ENCODE measurements around the gene PROC.

Gene PROC

DNA sequence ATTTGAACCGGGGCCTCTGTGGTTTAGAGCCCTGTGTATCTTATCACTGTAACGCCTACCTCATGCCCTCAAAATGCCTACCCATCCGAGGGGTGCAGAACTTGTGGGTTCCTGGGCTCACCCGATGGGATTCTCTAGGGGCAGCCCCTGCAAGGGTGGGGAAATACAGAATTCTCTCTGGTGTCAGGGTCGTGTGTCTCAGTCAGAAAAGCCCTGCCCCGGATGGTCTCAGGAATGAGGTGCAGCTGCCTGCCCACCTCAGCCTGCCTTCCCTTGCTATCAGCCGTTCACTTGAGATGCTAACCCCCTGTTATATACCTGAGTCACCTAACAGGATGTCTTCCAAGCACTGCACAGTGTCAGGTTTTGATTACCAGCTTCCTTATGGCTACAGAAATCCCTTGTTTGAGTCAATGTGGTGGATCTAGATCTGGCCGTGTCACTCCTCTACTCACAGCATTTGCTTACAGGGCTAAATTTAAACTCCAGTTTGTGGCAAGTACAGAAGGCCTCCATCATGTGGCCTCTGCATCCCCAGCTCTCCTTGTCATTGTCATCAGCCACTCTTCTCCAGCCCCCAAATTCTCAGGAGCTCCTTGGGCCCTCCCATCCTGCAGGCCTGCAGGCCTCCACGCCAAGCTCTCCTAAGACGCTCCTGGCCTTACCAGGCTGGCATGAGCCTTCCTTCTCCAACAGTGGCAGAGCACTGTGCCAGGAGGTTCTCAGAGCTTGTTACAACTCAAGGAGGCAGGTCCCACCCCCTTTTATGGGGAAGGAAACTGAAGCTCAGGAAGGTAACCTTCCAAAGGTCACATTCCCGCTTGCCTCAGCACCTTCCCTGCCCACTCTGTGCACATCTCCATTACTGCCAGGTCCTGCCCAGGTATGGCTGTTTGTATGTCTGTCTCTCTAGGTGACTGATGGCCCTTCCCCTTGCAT lies 16.2 kb upstream of the PROC start:
- no peak overlapping the region for H3K4me3 ChIP-seq (ENCODE audit: low read depth, low read length)
- no peak for DNase-seq (ENCODE audit: low read depth)
- no peak for TF ChIP-seq CTCF (conservative IDR thresholded peaks at IDR 0.05; ENCODE audit: low read depth, low read length)

GRCh38 chr2:127403460-127403859 lies 14.8 kb upstream of the PROC start:
- DNase-seq (ENCODE audit: low read depth), result no peak
- no peak for TF ChIP-seq CTCF (conservative IDR thresholded peaks at IDR 0.05; ENCODE audit: low read depth, low read length)
- H3K4me3 ChIP-seq (ENCODE audit: low read depth, low read length), result no peak overlapping the region

DNA sequence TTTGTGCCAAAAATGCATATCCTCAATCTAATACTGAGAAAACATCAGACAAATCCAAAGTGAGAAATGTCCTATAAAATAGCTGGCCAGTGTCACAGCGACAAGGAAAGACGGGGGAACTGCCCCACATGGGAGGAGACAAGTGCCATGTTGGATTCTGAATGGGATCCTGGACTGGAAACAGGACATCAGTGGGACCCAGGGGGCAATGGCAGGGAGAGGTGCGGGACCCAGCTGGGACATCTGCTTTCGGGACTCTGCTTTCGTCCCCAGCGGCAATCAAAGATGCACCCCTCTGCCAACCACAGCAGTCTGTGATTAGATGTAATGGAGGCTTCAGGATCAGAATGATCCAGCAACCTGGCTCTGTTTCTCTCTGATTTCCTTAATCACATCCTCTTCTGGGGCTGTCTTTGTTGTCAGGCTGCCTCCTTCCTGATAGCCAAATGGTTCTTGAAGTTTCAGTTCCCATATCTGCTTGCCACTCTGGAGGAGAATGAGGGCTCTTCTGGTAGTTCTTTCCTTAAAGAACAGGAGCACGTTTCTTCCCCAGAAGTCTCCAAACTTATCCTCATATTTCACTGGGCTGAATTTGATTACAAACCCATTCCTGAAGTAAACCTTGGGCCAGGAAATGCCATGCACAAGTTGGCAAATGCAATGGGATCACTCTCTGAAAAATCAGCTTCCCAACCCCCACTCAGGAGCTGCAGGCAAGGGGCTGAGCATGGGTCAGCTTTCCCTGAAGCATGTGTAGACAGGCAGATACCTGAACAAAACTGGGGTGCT lies 13.6 kb upstream of the PROC start:
- DNase-seq (ENCODE audit: low read depth), result no peak
- TF ChIP-seq CTCF (conservative IDR thresholded peaks at IDR 0.05; ENCODE audit: low read depth, low read length), result no peak
- H3K4me3 ChIP-seq (ENCODE audit: low read depth, low read length), result no peak overlapping the region

DNA sequence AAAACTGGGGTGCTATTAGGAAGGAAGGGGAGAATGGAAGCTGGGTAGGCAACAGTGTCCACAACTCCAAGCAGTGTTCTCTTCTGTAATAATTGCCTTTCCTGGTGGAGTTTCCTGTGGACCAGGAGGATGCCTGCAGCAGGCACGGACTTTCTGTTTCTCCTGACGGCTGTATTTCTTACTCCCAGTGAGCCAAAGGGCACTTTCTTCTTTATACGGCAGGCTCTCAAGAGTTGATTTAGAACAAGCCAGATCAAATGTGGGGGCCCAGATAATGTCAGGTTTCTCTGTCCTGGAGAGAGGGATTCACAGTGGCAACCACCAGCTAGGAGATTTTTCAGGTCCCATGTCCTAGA lies 13.0 kb upstream of the PROC start:
- TF ChIP-seq CTCF (conservative IDR thresholded peaks at IDR 0.05; ENCODE audit: low read depth, low read length), result no peak
- no peak for DNase-seq (ENCODE audit: low read depth)
- no peak overlapping the region for H3K4me3 ChIP-seq (ENCODE audit: low read depth, low read length)

DNA sequence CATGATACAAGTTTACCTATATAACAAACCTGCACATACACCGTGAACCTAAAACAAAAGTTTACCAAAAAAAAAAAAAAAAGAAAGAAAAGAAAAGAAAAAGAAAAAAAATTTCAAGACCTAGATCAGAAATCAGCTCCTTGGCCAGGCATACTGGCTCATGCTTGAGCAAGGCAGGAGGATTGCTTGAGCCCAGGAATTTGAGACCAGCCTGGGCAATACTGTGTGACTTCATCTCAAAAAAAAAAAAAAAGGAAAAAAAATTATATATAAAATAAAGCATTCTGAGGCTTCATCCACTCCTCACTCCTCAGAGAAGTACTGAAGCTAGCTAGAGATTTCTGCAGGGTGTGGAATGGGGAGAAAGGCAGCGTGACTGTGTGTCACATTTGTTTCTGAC lies 11.8 kb upstream of the PROC start:
- TF ChIP-seq CTCF (conservative IDR thresholded peaks at IDR 0.05; ENCODE audit: low read depth, low read length), result no peak
- DNase-seq (ENCODE audit: low read depth), result peak; percentile 47

DNA sequence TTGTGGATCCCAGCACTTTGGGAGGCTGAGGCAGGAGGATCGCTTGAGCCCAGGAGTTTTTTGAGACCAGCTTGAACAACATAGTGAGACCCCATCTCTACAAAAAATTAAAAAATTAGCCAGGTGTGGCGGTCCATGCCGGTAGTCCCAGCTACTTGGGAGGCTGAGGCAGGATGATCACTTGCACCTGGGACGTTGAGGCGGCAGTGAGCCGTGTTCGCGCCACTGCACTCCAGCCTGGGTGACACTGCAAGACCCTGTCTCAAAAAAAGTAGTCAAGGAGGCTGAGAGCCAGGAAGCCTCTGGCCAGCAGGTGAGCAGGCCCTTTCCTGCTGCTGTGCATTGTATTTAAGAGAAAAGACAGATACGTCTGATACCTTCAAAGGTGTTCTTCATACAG lies 11.1 kb upstream of the PROC start:
- TF ChIP-seq CTCF (conservative IDR thresholded peaks at IDR 0.05; ENCODE audit: low read depth, low read length), result no peak
- H3K4me3 ChIP-seq (ENCODE audit: low read depth, low read length), result no peak overlapping the region
- DNase-seq (ENCODE audit: low read depth), result no peak

More for the DNA sequence above, 11.8 kb upstream of the PROC start:
- H3K4me3 ChIP-seq (ENCODE audit: low read depth, low read length), result no peak overlapping the region
